Measurements from ENCODE around the gene TMEM38B. TPM values are rescaled to one million over a fixed set of nuclear protein-coding genes. Genes with fewer than 3 reads are reported as not detected.

Gene TMEM38B
- total and polyA plus RNA-seq, 2 of the 8 experiments (the other 6 are each of a cell fraction or from before 2014, with no cell fraction given): 10.6 to 12.4 TPM

DNA sequence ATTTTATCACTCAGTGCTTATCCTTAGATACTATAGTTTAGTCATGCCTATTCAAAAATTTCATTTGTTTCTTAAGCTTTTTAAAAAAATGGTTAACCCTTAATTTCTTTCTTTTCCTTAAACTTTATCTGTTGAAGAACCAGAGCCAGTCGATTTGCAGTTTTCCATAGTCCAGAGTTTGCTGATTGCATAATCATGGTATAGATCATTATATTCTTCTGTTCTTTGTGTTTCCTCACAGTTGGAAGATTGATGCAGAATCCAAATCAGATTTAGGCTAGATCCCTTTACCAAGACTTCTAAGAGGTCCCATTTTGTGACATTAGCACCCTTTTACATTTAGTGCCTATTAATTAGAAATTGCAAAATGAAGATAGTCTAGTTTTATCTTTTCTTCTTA is 18.0 kb downstream of the TMEM38B start:
- ChIA-PET POLR2A (ENCODE audit: partially characterized antibody) (interaction anchor here (1.0 kb wide), 1 partner anchor 17 kb away, joined by 3 read pairs; no protein-coding TSS in a partner anchor), CTCF (ENCODE audit: partially characterized antibody) (no interaction called here)
- no peaks in the 10 kb centered on the region for H3K79me1 ChIP-seq (ENCODE audit: low read depth, low read length)
- H2AFZ ChIP-seq (ENCODE audit: low read length): no peak overlapping the region
- no peak overlapping the region for H3K14ac ChIP-seq (ENCODE audit: insufficient read length)
- H3K4me1 ChIP-seq (replicated peaks in 1 of 4; ENCODE audit: control insufficient read depth in 3 of 4, insufficient read depth in 4 of 4, low read length in 3 of 4): no peaks in the 10 kb centered on the region
- no peak overlapping the region for H3K4ac ChIP-seq (replicated peaks; ENCODE audit: insufficient read length, low read depth, low read length)
- no peak overlapping the region for H2AK5ac ChIP-seq (ENCODE audit: low read depth, low read length)
- 85% methylated on average over 1 of the region's 1 CpG; no CpG with 5 or more reads in 1 of the 2 experiments for WGBS, 2 experiments (ENCODE audit: extremely low coverage in 1 of 2, insufficient coverage in 1 of 2, insufficient read length in 1 of 2, insufficient replicate concordance in 2 of 2, low coverage in 1 of 2, low lambda C conversion rate in 2 of 2, missing lambda C conversion rate in 1 of 2)
- H2BK15ac ChIP-seq (ENCODE audit: low read length): no peak overlapping the region
- no peak overlapping the region for H3K56ac ChIP-seq (replicated peaks; ENCODE audit: insufficient read length, low read depth, low read length)
- no peak overlapping the region for H2BK120ac ChIP-seq (replicated peaks; ENCODE audit: low read depth, low read length)
- no peaks in the 10 kb centered on the region for H3K9me3 ChIP-seq (ENCODE audit: insufficient read depth in 2 of 2, low read depth in 1 of 2, low read length in 1 of 2)
- no peak overlapping the region for H2BK20ac ChIP-seq (ENCODE audit: low read length)
- FAIRE-seq: no peak
- no peaks in the 10 kb centered on the region for H3K27me3 ChIP-seq (replicated peaks in 1 of 4; ENCODE audit: control insufficient read depth in 3 of 4, extremely low read depth in 1 of 4, insufficient read depth in 3 of 4, low read length in 3 of 4)
- no peak overlapping the region for H3K18ac ChIP-seq (ENCODE audit: extremely low read depth, low read length)
- H3K4me3 ChIP-seq (ENCODE audit: extremely low read depth in 1 of 4, insufficient read depth in 2 of 4, low read depth in 3 of 4, low read length in 4 of 4): no peak overlapping the region
- no peak for DNase-seq (ENCODE audit: low read depth in 1 of 2, low spot score in 2 of 2)
- no peaks in the 10 kb centered on the region for H3K79me2 ChIP-seq (ENCODE audit: control insufficient read depth in 1 of 2, insufficient read depth in 2 of 2, low read length in 2 of 2)
- H4K20me1 ChIP-seq (replicated peaks in 1 of 2; ENCODE audit: control insufficient read depth in 1 of 2, insufficient read depth in 2 of 2, low read length in 2 of 2): no peaks in the 10 kb centered on the region
- no peak overlapping the region for H4K8ac ChIP-seq (ENCODE audit: extremely low read depth, insufficient read depth, low read length)
- H3K9ac ChIP-seq (replicated peaks in 1 of 4; ENCODE audit: extremely low read depth in 1 of 4, low read depth in 3 of 4, low read length in 3 of 4): no peak overlapping the region
- H2BK12ac ChIP-seq (ENCODE audit: low read depth, low read length): no peak overlapping the region
- no peak overlapping the region for H2BK5ac ChIP-seq (ENCODE audit: low read depth, low read length)
- H3K27ac ChIP-seq (ENCODE audit: low read depth, low read length): no peak overlapping the region
- H3K23ac ChIP-seq (ENCODE audit: insufficient read length): no peak overlapping the region
- H4K5ac ChIP-seq (ENCODE audit: insufficient read length, low read depth, low read length): no peak overlapping the region
- no peaks in the 10 kb centered on the region; a peak in 1 of 8 replicates for H3K36me3 ChIP-seq (ENCODE audit: control insufficient read depth in 2 of 4, insufficient read depth in 4 of 4, low read length in 3 of 4)
- no peak overlapping the region for H4K91ac ChIP-seq (replicated peaks; ENCODE audit: insufficient read length, low read length)
- no peaks in the 10 kb centered on the region for H3K23me2 ChIP-seq (ENCODE audit: low read depth, low read length)
- H3K4me2 ChIP-seq (ENCODE audit: insufficient read depth in 1 of 2, low read depth in 2 of 2, low read length in 2 of 2): no peak overlapping the region
- TF ChIP-seq POLR2A (IDR thresholded peaks at IDR 0.05; ENCODE audit: control extremely low read depth in 1 of 2, low read depth in 2 of 2, low read length in 2 of 2): no peak
- TF ChIP-seq POLR2AphosphoS5 (IDR thresholded peaks at IDR 0.05; ENCODE audit: low read depth, low read length): no peak
- no peak for TF ChIP-seq RXRA (IDR thresholded peaks at IDR 0.05; ENCODE audit: insufficient read depth, low read depth, low read length)
- no peak for TF ChIP-seq RAD21 (IDR thresholded peaks at IDR 0.05 in 1 of 2, conservative IDR thresholded peaks at IDR 0.05 in 1 of 2; ENCODE audit: low read depth in 2 of 2, low read length in 2 of 2)
- TF ChIP-seq SUZ12 (IDR thresholded peaks at IDR 0.05; ENCODE audit: low read length): no peak
- no peak for TF ChIP-seq KDM4A (IDR thresholded peaks at IDR 0.05; ENCODE audit: low read depth, low read length, severe bottlenecking)
- TF ChIP-seq CBX8 (IDR thresholded peaks at IDR 0.05; ENCODE audit: borderline replicate concordance, low read depth, low read length): no peak
- no peak for TF ChIP-seq SIRT6 (IDR thresholded peaks at IDR 0.05; ENCODE audit: low read length)
- no peak for TF ChIP-seq PHF8 (conservative IDR thresholded peaks at IDR 0.05; ENCODE audit: low read depth, low read length)
- TF ChIP-seq CHD2 (IDR thresholded peaks at IDR 0.05; ENCODE audit: low read length): no peak
- no peak for TF ChIP-seq CTBP2 (IDR thresholded peaks at IDR 0.05; ENCODE audit: borderline replicate concordance, insufficient read depth, insufficient read length, low read length)
- no peak for TF ChIP-seq SIX5 (IDR thresholded peaks at IDR 0.05; ENCODE audit: low read depth, low read length)
- TF ChIP-seq KDM1A (IDR thresholded peaks at IDR 0.05; ENCODE audit: borderline replicate concordance, low read length): no peak
- no peak for TF ChIP-seq TEAD4 (IDR thresholded peaks at IDR 0.05; ENCODE audit: low read depth, low read length)
- TF ChIP-seq TBP (IDR thresholded peaks at IDR 0.05; ENCODE audit: low read depth, low read length): no peak
- no peak for TF ChIP-seq HDAC6 (IDR thresholded peaks at IDR 0.05; ENCODE audit: low read depth, low read length)
